Activated T-helper 1 cell treated with anti-CD3 and anti-CD28 coated beads, Interleukin-12 subunit alpha, Interleukin-12 subunit beta, Interleukin-2, Interleukin-4 antibody, amounts not matched to agents 30 ng/mL and 10 ng/mL and 1 ng/mL, durations not matched to agents 14 hours and 24 hours and 36 hours (primary cell): ENCODE results near the gene DIP2A. TPM values are rescaled to one million over a fixed set of nuclear protein-coding genes. Genes with fewer than 3 reads are reported as not detected.
"Not testable (repeated sequence)": the region's sequence is repeated elsewhere in the genome, so short reads cannot be mapped to it uniquely, and the experiment has no call there.

Source experiments
- DNase-seq: peaks from one replicate; pipeline ENCODE4 v3.0.0; 2021; ENCODE audit warnings: low spot score
- H3K27ac Mint-ChIP-seq: one replicate; pipeline ENCODE4 v1.8.0; 2021; ENCODE audit warnings: mild to moderate bottlenecking, mixed read lengths
- H3K27me3 Mint-ChIP-seq: one replicate; pipeline ENCODE4 v1.8.0; 2022; ENCODE audit warnings: mild to moderate bottlenecking, moderate library complexity, mixed read lengths; ENCODE audit not compliant: insufficient read depth
- H3K36me3 Mint-ChIP-seq: one replicate; pipeline ENCODE4 v1.8.0; 2021; ENCODE audit warnings: low read depth, mixed read lengths
- H3K4me1 Mint-ChIP-seq: one replicate; pipeline ENCODE4 v1.8.0; 2021; ENCODE audit warnings: low read depth, mixed read lengths
- H3K4me3 Mint-ChIP-seq: one replicate; pipeline ENCODE4 v1.8.0; 2021; ENCODE audit warnings: mild to moderate bottlenecking, moderate library complexity, mixed read lengths
- H3K9me3 Mint-ChIP-seq: one replicate; pipeline ENCODE4 v1.8.0; 2021; ENCODE audit warnings: mixed read lengths
- intact Hi-C: fragments of 100-400 bp; cut with micrococcal nuclease; formaldehyde crosslinking; loops from one replicate; pipeline ENCODE4 v1.15.1; 2024
- total RNA-seq: library from RNA; stranded (reverse); gene quantifications from 2 replicates; pipeline ENCODE4 v1.2.3, GENCODE V29; 2022

Gene DIP2A
- total RNA-seq, 1 donor from 2014 or later: 33.6 TPM

DNA sequence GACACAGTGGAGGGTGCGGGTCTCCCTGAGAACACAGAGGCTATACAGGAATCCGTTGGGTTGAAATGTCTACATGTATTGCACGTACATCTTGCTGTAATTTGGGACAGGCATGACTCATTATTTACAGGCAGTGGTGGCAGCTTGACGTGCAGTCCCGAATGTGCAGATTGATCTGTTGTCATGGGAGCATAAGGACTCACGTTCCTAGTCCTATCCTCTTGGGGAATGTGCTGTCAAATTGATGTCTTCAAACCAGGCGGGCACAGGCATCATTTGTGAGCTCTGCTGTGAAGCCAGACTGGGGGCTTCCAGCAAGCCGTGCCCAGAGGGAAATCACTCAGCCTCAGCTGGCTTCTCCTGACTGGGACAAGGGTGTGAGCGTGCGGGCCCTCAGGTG is 105.7 kb downstream of the DIP2A start:
- Mint-ChIP-seq H3K4me3 (no peak overlapping the region), H3K36me3 (peaks cover 44% of the 10 kb centered on the region), H3K4me1 (peaks cover 38% of the 10 kb centered on the region), H3K9me3 (no peaks in the 10 kb centered on the region), H3K27me3 (no peaks in the 10 kb centered on the region), H3K27ac (no peak overlapping the region)
- no peak for DNase-seq
- intact Hi-C loops: no loop called here

DNA sequence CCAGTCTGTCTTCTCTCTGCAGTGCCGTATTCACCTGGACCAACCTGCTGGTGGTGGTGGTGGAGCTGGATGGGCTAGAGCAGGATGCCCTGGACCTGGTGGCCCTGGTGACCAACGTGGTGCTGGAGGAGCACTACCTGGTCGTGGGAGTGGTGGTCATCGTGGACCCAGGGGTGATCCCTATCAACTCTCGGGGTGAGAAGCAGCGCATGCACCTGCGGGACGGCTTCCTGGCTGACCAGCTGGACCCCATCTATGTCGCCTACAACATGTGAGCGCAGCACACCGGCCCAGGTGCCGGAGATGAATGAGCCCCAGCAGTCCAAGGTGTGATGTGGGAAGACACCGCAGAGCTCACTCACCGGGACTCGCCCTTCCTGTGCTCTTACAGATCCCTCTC is 108.7 kb downstream of the DIP2A start:
- no peak overlapping the region for H3K4me3 Mint-ChIP-seq
- peaks cover 11% of the 10 kb centered on the region for H3K9me3 Mint-ChIP-seq
- peaks cover 8% of the 10 kb centered on the region for H3K4me1 Mint-ChIP-seq
- DNase-seq: no peak
- H3K36me3 Mint-ChIP-seq: peaks cover 42% of the 10 kb centered on the region
- no peak overlapping the region for H3K27ac Mint-ChIP-seq
- H3K27me3 Mint-ChIP-seq: no peaks in the 10 kb centered on the region
- intact Hi-C loops: no loop called here

DNA sequence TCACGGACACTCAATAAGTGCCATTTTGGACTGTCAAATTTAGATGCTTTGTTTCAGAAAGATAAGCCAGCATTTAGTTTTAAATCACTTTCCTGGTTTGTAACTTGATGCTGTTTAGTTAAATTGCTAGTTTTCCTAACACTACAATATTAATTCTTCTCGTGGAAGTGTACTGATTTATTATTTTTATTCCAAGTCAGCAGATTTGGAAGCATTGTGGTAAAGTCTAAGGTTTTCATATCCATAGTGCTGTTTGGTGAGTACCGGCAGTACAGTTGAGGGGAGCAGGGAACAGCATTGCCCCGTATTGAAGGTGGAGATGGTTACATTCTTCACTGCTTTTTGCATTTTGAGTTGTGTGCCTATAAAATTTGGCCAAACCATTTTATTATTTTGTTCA is 109.9 kb downstream of the DIP2A start:
- Mint-ChIP-seq H3K9me3 (peaks cover 16% of the 10 kb centered on the region), H3K4me3 (no peak overlapping the region), H3K27ac (no peak overlapping the region), H3K4me1 (peaks cover 7% of the 10 kb centered on the region), H3K36me3 (peaks cover 46% of the 10 kb centered on the region), H3K27me3 (no peaks in the 10 kb centered on the region)
- no peak for DNase-seq
- intact Hi-C loops: no loop called here

DNA sequence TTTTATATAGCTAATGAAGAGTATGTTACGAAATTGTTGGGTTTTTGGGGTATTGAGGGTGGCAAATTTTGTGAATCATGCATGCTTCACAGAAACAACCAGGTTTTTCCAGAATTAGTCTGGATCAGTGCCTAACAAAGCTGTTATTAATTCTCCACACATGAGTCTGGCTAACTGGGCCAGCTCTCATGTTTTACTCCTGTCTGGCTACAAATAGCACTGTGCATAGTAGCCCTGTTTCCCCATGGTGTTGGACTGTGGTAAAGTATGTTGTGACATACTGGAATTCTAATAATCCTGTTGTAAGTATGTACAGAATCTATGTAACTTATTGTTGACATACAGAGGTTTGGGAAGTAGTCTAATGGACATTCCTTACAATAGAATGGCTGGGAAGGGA is 110.4 kb downstream of the DIP2A start:
- no peak for DNase-seq
- peaks cover 7% of the 10 kb centered on the region for H3K4me1 Mint-ChIP-seq
- H3K27ac Mint-ChIP-seq: no peak overlapping the region
- H3K36me3 Mint-ChIP-seq: peaks cover 46% of the 10 kb centered on the region
- no peaks in the 10 kb centered on the region for H3K27me3 Mint-ChIP-seq
- intact Hi-C loops: no loop called here
- H3K9me3 Mint-ChIP-seq: peaks cover 16% of the 10 kb centered on the region
- no peak overlapping the region for H3K4me3 Mint-ChIP-seq

DNA sequence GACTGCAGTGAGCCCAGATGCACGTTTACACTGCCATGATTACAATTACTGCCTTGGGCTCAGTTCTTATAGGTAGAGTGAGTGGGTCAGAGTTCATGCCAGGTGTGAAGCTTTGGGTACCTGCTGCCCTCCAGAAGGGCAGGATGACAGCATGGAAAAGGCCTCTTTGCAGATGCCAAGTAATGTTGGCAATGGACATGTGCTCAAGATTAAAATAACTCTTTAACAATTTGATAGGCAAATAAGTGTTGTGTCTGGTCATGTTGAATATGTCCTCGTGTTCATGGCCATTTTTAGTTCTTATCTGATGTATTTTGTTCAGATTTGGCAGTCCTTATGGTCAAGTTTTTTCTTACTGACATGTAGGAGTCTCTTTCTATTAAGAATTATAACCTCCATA is 111.4 kb downstream of the DIP2A start:
- DNase-seq: no peak
- Mint-ChIP-seq H3K4me1 (peaks cover 7% of the 10 kb centered on the region), H3K36me3 (peaks cover 46% of the 10 kb centered on the region), H3K9me3 (peaks cover 16% of the 10 kb centered on the region), H3K27ac (no peak overlapping the region), H3K27me3 (no peaks in the 10 kb centered on the region), H3K4me3 (no peak overlapping the region)
- intact Hi-C loops: no loop called here

DNA sequence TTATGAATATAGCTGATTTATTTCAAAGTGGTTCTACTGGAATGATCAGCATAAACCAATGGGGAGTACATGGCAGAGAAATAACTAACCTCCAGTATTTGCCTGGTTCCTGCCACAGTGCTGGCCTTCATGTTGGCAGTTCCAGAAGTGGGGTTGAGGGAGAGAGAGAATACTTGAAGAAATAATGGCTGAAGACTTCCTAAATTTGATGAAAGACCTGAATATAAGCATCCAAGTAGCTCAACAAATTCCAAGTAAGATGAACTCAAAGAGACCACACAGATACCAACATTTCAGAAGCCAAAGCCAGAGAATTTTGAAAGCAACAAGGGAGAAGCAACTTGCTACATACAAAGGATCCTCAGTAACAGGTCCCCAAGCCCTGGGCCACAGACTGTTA is 111.9 kb downstream of the DIP2A start:
- H3K4me1 Mint-ChIP-seq: peaks cover 11% of the 10 kb centered on the region
- H3K36me3 Mint-ChIP-seq: peaks cover 46% of the 10 kb centered on the region
- H3K4me3 Mint-ChIP-seq: no peak overlapping the region
- H3K27me3 Mint-ChIP-seq: no peaks in the 10 kb centered on the region
- H3K9me3 Mint-ChIP-seq: peaks cover 16% of the 10 kb centered on the region
- no peak overlapping the region for H3K27ac Mint-ChIP-seq
- no peak for DNase-seq
- intact Hi-C loops: no loop called here

DNA sequence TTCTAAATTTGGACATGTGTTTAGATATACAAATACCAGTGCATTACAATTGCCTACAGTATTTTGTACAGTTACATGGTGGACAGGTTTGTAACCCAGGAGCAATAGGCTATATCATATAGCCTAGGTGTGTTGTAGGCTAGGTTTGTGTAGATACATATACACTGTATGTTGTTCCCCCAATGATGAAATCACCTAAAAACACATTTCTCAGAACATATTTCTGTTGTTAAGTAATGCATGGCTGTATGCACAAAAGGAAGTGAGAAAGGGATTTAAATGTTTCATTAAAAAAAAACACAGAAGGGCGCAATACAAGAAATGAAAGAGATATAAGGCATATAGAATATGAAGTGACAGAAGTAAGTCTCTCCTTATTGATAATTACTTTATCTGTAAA is 114.2 kb downstream of the DIP2A start:
- no peaks in the 10 kb centered on the region for H3K27me3 Mint-ChIP-seq
- peaks cover 36% of the 10 kb centered on the region for H3K36me3 Mint-ChIP-seq
- H3K9me3 Mint-ChIP-seq: peaks cover 16% of the 10 kb centered on the region
- no peak overlapping the region for H3K4me3 Mint-ChIP-seq
- DNase-seq: no peak
- intact Hi-C loops: no loop called here
- H3K27ac Mint-ChIP-seq: no peak overlapping the region
- peaks cover 6% of the 10 kb centered on the region for H3K4me1 Mint-ChIP-seq

DNA sequence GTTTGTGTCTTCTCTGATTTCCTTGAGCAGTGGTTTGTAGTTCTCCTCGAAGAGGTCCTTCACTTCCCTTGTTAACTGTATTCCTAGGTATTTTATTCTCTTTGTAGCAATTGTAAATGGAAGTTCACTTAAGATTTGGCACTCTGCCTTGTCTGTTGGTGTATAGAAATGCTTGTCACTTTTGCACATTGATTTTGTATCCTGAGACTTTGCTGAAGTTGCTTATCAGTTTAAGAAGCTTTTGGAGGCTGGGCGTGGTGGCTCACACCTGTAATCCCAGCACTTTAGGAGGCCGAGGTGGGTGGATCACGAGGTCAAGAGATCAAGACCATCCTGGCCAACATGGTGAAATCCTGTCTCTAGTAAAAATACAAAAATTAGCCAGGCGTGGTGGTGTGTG is 119.1 kb downstream of the DIP2A start:
- H3K27me3 Mint-ChIP-seq, intact Hi-C loops, H3K27ac Mint-ChIP-seq, H3K4me1 Mint-ChIP-seq, DNase-seq, H3K4me3 Mint-ChIP-seq: not testable (repeated sequence)
- Mint-ChIP-seq H3K36me3 (peaks cover 36% of the 10 kb centered on the region), H3K9me3 (peaks cover 40% of the 10 kb centered on the region)

DNA sequence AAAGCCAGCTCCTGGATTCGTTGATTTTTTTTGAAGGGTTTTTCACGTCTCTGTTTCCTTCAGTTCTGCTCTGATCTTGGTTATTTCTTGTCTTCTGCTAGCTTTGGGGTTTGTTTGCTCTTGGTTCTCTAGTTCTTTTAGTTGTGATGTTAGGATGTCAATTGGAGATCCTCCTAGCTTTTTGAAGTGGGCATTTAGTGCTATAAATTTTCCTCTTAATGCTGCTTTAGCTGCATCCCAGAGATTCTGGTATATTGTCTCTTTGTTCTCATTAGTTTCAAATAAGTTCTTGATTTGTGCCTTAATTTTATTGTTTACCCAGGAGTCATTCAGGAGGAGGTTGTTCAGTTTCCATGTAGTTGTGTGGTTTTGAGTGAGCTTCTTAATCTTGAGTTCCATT is 120.7 kb downstream of the DIP2A start:
- DNase-seq, H3K27me3 Mint-ChIP-seq, H3K27ac Mint-ChIP-seq, H3K4me3 Mint-ChIP-seq, intact Hi-C loops, H3K4me1 Mint-ChIP-seq: not testable (repeated sequence)
- Mint-ChIP-seq H3K9me3 (peaks cover 51% of the 10 kb centered on the region), H3K36me3 (peaks cover 35% of the 10 kb centered on the region)

DNA sequence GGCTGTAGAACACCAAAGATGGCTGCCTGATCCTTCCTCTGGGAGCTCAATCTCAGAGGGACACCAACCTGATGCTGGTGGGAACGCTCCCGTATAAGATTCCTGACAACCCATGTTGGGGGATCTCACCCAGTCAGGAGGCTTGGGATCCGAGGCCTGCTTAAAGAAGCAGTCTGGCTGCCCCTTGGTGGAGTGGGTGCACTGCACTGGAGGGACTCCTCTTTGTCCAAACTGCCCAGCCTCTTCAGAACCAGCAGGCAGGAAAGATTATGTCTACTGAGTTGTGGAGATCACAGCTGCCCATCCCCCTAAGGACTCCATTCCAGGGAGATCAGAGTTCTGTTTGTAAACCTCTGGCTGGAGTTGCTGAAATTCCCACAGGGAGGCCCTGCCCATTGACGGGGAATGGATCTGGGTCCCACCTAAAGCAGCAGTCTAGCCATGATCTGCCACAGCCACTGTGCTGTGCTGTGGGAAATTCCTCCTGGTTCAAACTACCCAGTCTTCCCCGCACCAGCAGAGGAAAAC is 123.2 kb downstream of the DIP2A start:
- no peak overlapping the region for H3K4me3 Mint-ChIP-seq
- H3K27ac Mint-ChIP-seq: no peak overlapping the region
- H3K9me3 Mint-ChIP-seq: peaks cover 66% of the 10 kb centered on the region
- H3K27me3 Mint-ChIP-seq: peaks cover 2% of the 10 kb centered on the region
- H3K36me3 Mint-ChIP-seq: peaks cover 40% of the 10 kb centered on the region
- intact Hi-C loops: no loop called here
- no peaks in the 10 kb centered on the region for H3K4me1 Mint-ChIP-seq
- no peak for DNase-seq

DNA sequence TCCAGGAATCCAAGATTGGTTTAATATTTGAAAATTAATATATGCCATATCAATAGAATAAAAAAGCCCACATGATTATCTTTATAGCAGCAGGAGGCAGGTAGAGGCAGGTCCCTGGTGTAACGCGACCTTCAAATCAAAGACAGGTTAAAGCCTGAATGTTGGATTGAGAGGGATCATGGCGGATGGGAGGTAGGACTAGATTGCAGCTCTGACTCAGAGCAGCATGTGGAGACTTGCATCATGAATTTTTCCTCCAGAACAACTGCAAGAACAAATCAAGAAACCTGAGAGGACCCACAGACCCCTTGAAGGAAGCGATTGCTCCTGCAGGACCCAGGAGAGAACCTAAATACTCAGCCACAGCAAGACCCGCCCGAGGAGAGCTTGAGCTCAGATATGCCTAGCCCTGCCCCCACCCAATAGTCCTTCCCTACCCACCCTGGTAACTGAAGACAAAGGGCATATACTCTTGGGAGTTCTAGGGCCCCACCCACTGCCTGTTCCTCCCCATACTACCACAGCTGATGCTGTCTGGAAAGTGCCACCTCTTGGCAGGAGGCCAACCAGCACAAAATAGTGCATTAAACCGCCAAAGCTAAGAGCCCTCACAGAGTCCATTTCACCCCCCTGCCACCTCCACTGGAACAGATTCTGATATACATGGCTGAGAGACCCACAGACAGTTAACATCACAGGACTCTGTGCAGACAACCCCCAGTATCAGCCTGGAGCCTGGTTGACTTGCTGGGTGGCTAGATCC is 126.7 kb downstream of the DIP2A start:
- Mint-ChIP-seq H3K4me3 (no peak overlapping the region), H3K4me1 (peaks cover 14% of the 10 kb centered on the region), H3K27me3 (peaks cover 16% of the 10 kb centered on the region), H3K9me3 (peaks cover 76% of the 10 kb centered on the region), H3K36me3 (peaks cover 27% of the 10 kb centered on the region), H3K27ac (no peak overlapping the region)
- DNase-seq: no peak
- intact Hi-C loops: no loop called here

DNA sequence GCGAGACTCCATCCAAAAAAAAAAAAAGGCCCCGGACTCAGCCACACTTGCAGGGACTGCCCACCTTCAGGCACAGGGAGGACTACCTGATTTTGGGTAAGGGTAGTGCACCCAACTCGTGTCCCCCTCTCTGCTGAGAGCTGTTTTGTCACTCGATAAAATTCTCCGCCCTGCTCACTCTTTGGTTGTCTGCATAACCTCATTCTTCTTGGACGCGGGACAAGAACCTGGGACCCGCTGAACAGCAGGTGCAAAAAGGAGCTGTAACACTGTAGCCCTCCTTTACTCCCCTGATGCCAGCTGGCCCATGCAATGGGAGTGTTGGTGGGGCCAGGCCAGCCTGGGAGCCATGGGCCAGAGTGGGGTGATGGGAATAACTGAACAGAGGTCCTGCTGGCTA is 135.6 kb downstream of the DIP2A start:
- no peak overlapping the region for H3K27ac Mint-ChIP-seq
- no peak overlapping the region for H3K4me3 Mint-ChIP-seq
- peaks cover 8% of the 10 kb centered on the region for H3K27me3 Mint-ChIP-seq
- DNase-seq: no peak
- intact Hi-C loops: no loop called here
- peaks cover 41% of the 10 kb centered on the region for H3K9me3 Mint-ChIP-seq
- no peaks in the 10 kb centered on the region for H3K36me3 Mint-ChIP-seq
- H3K4me1 Mint-ChIP-seq: peaks cover 4% of the 10 kb centered on the region

DNA sequence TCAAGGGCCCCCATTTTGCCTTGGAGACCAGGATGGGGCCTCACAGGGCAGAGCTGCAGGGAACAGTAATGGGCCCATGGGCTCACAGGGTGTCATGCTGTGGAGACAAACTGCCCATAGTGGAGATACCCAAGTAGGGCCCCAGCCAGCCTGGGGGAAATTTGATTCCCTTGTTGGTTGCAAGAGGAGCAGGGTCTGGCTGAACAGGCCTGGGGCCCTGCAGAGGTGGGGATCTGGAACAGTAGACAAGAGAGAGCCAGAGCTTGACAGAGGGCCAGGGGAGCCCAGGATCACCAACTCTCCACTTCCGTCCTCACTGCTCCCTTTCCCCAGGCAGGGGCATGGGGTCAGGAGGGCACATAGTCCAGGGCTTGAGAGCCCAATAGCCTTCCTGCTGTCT is 137.5 kb downstream of the DIP2A start:
- DNase-seq: no peak
- H3K36me3 Mint-ChIP-seq: no peaks in the 10 kb centered on the region
- intact Hi-C loops: no loop called here
- H3K4me1 Mint-ChIP-seq: peaks cover 6% of the 10 kb centered on the region
- no peak overlapping the region for H3K27ac Mint-ChIP-seq
- H3K27me3 Mint-ChIP-seq: peaks cover 4% of the 10 kb centered on the region
- no peak overlapping the region for H3K4me3 Mint-ChIP-seq
- H3K9me3 Mint-ChIP-seq: peaks cover 21% of the 10 kb centered on the region

DNA sequence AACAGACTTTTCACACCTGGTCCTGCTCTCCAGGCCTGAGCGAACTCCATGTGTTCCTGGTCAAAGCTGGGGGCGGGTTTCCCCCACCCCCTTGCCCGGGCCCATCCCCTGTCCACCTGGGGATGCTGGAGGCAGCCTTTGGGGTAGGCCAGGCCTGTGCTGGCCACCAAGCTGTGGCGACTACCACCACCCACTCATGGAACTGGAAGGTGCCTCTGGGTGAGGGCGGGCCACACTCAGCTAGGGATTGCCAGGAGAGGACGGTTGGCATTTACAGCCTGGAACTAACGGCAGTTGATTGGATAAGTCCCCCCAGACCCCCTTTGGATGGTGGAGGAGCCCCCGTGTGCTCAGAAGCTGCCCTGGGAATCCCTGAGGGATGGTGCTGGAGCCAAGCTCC is 138.3 kb downstream of the DIP2A start:
- peaks cover 4% of the 10 kb centered on the region for H3K27me3 Mint-ChIP-seq
- H3K27ac Mint-ChIP-seq: no peak overlapping the region
- intact Hi-C loops: no loop called here
- no peak for DNase-seq
- peaks cover 15% of the 10 kb centered on the region for H3K9me3 Mint-ChIP-seq
- H3K36me3 Mint-ChIP-seq: no peaks in the 10 kb centered on the region
- H3K4me1 Mint-ChIP-seq: peaks cover 6% of the 10 kb centered on the region
- H3K4me3 Mint-ChIP-seq: no peak overlapping the region
